SW 1271 (cell line): Measurements from ENCODE around the gene FDCSP.
"Not testable (repeated sequence)": the region's sequence is repeated elsewhere in the genome, so short reads cannot be mapped to it uniquely, and the experiment has no call there.

Source experiments
- DNase-seq, 2 experiments: peaks; one replicate each; lab custom pipeline; 2025; lab: John Stamatoyannopoulos, UW

Gene FDCSP

DNA sequence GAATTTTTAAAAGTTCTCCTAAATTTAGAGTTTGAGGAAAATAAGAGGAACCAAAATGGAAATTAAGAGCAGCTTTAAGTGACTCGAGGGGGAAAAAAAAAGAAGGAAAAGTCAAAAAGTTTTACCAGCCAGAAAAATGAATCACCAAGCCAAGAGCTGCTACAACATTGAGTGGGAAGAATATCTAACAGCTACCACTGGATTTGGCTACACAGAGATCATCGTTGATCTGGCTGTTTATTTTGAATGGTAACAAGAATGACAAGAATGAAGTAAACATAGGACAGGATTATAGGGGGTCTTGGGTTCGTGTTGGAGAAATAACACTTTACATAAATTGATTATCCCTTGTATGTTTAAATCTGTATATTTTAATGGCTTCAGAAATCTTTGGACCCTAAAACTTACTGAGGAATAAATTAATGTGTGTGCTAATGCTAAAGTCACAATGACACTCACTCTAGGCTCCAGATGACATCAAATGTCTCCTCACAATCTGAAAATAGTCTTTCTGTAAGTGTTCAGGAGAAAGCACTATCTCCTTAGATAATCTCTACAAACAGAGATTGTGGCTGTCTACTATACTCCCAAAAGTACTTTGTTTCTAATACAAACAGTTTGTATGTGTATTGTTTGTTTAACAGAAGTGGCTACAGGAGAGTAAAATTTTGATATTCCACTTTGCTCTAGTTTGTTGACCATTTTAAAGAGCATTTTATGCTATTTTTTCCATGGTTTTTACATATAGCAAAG, 13.4 kb downstream of the FDCSP start:
- DNase-seq = no peak

DNA sequence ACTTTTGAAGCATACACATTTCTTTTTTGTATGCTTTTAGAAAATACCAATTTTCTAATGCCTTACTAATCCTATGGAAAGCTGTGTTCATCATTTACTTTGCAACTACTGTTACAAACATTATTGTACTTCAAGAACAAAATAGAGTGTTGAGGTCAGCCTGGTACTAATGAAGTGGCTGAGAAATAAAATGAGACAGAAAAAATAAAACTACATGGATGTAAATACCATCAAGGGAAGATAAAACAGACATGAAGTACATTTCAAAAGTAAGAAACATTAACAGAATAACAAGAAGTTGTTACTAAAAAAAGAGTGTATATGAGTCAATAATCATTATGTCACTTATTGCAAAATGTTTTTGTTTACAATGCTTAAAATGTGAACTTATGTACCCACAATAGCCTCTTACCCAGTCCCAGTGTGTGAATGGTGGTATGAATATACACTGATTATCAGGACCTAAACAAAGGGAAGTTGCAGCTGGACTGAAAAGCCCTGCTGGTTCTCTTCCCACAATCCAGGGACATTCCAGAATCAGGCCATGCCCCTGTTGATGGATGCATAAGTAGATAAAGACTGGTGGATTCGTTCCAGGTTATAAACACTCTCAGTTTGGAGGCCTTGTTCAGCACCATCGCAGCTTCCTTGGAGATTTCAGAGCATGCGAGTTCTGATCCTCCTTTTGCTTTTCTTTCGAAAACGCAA, 14.1 kb downstream of the FDCSP start:
- no peak for DNase-seq

DNA sequence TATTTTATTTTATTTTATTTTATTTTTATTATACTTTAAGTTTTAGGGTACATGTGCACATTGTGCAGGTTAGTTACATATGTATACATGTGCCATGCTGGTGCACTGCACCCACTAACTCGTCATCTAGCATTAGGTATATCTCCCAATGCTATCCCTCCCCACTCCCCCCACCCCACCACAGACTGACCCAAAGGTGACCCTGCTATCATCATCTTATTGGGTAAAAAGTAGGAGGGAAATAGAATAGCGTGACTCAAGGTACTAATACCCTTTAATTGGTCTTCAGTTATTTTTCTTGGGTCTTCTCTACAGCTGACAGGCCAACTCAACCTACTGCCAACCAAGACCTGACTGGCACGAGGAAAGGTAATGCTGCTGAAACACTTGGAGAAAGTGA, 16.4 kb downstream of the FDCSP start, which contains the start of gene CSN3:
Gene CSN3, plus strand, starts transcription at position 301 of the 400 bp plus-strand sequence. CDS start 2,223 bp downstream, outside the sequence.
- DNase-seq = not testable (repeated sequence)

DNA sequence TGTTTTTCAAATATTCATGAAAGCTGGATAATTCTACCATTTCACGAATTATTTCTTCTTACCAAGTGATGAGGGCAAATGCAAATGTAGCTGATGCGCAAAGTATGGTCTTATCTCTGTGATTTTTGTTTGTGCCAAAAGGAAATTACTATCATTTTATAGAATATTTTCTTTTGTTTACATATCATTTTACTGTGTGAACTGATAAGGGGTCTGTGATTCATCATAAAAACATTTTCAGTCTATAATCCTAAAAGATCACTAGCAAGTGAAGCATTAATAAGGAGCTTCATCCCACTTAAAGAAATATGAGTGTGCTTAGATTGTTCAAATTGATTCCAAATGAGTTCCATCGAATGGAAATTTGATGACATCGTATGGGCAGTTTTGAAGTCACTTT, 17.2 kb downstream of the FDCSP start:
- no peak for DNase-seq

DNA sequence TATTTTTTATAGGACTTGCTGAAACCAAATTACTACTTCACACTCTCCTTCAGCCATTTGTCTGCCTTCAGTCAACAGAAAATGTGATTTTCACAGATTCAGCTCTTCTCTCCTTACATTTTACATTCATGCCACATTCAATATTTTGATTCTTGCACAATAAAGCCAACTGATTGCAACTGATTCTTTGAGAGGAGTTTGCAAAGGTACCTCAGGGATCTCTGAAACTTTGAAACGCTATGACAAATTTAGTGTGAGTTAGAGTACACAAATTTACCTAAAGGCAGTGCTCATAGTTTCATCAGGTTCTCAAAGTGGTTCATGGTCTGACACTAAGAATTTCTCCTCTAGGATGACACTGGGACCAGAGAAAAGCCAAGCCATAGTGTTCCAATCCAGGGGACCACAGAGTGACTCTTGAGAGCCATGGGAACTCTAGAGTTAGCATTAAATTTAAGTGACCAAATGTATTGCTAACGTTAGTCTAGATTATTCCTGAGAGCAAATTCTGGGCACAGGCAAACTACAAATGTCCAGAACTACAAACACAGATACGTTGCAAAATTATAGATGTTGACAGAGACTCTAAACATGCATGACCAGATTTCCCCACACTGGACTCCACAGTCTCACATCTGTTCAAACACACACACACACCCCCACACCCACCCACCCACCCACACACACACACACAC, 25.5 kb downstream of the FDCSP start:
- DNase-seq = no peak

DNA sequence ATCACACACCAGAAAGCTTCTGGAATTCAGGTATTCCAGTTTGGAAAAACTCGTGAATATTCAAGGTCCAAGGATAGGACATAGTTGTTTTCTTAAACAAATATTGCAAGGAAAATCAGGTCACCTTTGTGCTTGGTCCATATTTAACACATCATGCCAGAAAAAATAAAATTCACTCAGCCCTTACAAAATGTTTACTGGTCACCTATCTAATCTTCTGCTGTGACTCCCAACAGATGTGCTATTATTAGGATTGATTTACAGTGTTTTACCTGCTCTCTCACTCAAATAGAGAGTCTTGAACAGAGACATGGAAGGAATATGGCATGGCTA, 26.0 kb downstream of the FDCSP start:
- no peak for DNase-seq

DNA sequence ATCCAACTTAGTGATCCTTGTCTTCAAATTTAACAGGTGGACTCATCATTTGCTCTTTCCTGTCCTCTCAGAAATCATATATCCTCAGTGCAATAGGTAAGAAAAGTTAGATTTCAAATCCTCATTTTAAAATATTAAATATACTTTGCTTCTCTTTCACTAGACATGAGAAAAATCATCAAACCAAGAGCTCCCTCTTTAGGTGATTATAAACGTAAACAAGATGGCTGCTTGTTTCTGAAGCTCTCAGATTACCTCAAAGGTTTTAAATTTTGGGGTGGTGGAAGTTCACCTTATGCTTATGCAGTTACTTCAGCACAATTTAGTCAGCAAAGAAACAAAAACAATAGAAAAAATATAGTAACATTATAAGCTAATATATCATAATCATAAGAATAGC, 43.8 kb downstream of the FDCSP start:
- DNase-seq = peak in 1 of 2 experiments; percentile 6

DNA sequence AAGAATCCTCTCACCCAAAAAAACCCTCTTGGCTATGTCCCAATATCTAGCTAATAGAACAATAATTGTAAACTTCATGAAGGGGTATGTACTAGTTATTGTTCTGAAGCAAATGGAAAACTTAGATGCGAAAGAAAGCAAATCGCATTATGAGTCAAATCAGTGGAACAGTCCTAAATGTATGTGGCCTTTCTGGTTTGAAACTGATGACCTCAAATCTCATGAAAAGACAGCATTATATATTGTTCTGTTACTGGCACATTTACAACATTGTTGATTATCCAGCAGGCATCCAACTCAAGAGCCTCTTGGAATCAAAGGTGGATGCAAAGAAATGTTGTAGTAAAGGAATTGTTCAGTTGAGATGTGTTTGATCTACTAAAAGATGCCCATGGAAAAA, 51.2 kb downstream of the FDCSP start:
- no peak for DNase-seq

DNA sequence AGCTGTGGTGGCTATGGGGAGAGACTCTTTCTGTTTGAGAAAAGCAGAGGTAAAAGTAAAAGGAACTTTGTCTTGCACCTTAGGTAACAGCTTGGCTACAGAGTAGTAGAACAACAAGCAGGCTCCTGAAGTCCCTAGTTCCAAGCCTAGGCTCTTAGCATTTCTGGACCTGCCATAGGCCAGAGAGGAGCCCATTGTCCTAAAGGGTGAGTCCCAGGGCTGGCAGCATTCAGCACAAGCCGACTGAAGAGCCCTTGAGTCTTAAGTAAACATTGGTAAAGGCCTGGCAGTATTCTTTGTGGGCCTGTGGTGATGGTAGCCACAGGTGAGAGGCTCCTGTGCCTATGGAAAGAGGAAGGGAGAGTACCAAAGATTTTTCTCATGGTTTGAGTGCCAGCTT, 54.6 kb downstream of the FDCSP start:
- no peak for DNase-seq
